ENCODE measurements around the gene GIGYF1. TPM values are rescaled to one million over a fixed set of nuclear protein-coding genes. Genes with fewer than 3 reads are reported as not detected.
"Not testable (repeated sequence)": the region's sequence is repeated elsewhere in the genome, so short reads cannot be mapped to it uniquely, and the experiment has no call there.

The GIGYF1 gene
- total RNA-seq, 1 donor from 2014 or later = 20.8 TPM

DNA sequence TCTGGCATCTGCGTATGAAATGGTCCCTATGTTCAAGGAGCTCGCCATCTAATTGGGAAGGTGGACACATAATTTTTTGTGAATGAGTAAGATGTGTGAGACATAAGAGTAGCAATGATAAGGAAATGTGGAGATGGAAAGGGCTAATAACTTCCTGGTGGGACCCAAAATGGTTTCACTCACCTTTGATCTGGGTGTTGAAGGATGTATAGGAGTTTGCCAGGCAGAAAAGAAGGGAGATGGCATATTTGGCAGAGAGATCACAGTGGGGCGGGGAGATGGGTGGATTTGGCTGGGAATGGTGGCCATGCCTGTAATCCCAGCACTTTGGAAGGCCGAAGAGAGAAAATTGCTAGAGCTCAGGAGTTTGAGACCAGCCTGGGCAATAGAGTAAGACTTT, 16.4 kb upstream of the GIGYF1 start:
- no peak for DNase-seq

DNA sequence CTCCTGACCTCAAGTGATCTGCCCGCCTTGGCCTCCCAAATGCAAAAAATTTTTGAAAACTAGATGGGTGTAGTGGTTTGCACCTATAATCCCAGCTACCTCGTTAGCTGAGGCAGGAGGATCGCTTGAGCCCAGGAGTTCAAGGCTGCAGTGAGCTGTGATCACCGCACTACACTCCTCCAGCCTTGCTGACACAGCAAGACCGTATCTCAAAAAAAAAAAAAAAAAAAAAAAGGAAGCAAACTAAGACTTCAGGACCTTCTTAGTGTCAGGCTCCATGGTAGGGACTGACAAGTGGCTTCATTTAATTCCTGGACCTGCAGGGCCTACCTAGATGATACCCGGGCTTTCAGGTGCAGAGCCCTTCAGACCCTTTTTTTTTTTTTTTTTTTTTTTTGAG, 14.3 kb upstream of the GIGYF1 start:
- DNase-seq = no peak

DNA sequence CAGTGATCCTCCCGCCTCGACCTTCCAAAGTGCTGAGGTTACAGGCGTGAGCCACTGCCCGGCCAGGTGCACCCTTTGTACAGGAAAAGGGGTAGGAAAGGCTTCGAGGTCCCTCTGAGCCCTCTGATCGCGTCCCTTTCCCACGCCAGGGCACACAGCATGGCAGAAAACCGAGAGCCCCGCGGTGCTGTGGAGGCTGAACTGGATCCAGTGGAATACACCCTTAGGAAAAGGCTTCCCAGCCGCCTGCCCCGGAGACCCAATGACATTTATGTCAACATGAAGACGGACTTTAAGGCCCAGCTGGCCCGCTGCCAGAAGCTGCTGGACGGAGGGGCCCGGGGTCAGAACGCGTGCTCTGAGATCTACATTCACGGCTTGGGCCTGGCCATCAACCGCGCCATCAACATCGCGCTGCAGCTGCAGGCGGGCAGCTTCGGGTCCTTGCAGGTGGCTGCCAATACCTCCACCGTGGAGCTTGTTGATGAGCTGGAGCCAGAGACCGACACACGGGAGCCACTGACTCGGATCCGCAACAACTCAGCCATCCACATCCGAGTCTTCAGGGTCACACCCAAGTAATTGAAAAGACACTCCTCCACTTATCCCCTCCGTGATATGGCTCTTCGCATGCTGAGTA, 12.7 kb upstream of the GIGYF1 start:
- peak; percentile 23 for DNase-seq

DNA sequence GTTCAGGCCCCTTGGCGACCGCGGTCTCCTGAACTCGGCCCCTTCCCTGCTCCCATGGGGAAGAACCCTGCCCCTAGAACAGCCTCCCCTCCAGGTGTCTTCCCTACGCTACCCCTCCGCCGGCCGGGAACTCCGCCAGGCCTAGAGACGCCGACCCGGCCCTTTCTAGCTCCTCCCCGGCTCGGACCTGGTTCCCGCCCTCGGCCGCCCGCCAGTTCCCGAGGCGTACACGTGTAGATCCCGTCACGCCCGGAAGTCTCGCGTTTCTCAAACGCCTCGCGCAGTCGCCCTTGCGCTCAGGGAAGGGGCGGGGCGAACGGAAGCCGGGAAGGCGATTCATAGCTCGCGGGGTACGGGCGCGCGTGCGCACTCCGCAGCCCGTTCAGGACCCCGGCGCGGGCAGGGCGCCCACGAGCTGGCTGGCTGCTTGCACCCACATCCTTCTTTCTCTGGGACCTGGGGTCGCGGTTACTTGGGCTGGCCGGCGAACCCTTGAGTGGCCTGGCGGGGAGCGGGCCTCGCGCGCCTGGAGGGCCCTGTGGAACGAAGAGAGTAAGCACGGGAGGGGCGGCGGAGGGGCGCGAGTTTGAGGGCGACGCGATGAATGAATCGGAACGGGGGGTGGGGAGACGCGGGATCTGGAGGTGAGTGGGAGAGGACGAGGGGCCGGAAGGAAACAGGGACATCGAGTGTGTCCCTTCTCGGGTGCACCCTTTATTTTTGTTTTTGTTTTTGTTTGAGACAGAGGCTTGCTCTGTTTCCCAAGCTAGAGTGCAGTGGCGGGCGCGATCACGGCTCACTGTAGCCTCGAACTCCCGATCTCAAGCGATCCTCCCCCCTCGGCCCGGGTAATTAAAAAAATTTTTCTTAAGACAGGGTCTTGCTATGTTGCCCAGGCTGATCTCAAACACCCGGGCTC, 12.0 kb upstream of the GIGYF1 start, which contains the start of gene POP7:
POP7 (plus strand) TSS at position 369 of the 919 bp plus-strand sequence. CDS start 710 bp downstream, outside the sequence.
- peak; percentile 99 for DNase-seq

DNA sequence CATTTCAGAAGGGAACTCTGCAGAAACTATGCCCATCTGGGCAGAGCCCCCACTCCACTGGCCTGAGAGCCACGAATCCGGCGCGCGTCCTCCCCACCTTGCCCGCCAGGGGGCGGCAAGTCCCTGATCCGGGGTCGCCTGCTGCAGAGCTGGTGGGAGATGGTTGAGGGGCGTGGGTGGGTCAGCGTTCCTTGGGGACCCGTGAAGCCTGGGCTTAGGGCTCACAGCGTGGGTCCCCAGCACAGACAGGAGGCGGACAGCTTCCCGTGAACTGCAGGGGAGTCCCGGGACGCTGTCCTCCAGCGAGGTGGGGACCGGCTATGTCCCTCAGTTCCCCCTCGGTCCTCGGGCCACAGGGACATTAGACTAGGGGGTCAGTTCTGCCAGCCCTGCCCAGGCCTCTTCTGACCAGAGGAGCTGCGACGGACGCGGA, 11.3 kb upstream of the GIGYF1 start:
- DNase-seq = peak; percentile 82

DNA sequence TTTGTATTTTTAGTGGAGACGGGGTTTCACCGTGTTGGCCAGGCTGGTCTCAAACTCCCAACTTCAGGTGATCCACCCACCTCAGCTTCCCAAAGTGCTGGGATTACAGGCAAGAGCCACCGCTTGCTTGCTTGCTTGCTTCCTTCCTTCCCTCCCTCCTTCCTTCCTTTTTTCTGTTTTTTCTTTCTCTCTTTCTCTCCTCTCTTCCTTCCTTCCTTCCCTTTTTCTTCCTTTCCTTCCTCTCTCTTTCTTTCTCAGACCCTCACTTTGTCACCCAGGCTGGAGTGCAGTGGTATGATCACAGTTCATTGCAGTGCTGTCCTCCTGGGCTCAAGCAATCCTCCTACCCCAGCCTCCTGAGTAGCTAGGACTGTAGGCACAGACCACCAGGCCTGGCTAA, 7.0 kb upstream of the GIGYF1 start:
- not testable (repeated sequence) for DNase-seq

DNA sequence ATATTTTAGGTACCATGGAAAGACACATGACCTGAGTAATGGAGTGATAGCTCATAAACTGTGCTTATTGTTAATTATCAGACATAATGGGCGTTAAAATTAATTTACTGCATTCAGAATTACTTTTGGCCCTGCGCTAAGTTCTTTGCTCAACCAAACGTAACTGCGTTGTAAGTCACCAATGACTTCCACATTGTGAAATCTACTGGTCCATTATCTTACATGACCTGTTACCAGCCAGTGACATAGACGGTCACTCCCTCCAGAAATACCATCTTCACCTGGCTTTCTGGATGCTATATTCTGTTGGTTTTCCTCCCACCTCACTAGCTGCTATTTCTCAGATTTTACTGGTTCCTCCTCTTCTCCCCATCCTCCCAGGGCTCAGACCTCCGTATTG, 5.0 kb upstream of the GIGYF1 start:
- no peak for DNase-seq

DNA sequence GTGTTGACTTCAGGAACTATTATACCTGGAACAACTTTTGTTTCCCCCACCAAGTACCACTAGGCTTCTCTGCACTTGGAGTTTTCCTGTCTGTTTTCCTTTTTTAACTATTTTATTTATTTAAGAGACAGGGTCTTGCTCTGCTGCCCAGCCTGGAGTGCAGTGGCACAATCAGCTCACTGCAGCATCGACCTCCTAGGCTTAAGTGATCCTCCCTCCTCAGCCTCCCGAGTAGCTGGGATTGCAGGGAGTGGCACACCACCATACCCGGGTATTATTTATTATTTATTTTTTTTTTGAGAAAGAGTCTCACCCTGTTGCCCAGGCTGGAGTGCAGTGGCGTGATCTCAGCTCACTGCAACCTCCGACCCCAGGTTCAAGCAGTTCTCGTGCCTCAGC, 2.1 kb upstream of the GIGYF1 start:
- DNase-seq = no peak

DNA sequence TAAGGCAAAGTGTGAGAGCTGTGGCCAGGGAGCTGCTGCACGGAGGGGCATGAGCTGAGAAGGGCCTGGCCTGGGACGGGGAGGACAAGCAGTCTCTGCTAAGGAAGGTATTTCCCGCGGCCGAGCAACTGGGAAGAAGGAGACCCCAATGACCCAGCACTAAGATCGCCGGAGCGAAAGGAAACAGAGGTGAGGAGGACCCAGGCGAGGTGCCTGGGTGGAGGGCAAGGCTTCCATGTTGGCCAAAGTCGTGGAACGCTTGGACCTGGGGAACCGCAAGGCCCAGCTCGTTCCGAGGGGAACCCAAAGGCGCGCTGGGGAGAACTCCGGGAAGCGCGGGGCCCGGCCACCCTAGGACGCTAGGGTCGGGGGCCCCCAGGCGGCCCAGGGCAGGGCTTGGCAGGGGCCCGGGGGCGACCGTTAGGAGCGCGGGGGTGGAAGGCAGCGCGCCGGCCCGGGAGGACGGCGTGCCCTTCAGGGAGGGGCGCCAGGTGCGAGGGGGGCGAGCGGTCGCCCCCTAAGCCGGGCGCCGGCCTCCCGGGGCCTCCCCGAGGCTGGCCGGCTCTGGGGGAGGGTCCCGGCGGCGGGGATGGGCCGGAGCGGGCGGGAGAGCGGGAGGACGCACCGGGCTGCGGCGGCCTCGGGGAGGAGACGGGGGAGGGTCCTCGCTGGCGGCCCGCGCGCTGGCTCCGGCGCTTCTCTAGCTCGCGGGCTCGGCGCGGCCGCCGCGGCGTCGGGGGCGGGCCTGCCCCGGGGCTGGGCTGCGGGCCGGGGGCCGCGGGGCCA, 545 bp downstream of the GIGYF1 start:
- peak; percentile 24 for DNase-seq

DNA sequence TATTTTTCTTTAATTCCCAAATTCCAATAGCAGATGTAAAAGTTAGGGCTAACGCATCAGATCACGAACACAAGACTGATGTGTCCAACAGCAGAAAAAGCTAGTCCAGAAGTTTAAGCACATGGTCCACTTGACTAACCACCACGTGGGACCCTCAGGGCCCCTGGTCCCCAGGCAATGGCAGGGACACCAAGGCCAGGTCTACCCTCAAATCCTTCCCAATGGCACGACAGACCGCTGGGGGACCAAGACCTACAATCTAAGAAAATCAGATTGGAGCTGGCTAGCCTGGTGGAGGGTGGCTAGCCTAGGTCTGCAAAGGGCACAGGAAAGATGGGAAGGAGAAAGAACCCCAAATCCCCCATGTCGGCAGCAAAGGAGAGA, 1.5 kb downstream of the GIGYF1 start:
- DNase-seq = no peak

DNA sequence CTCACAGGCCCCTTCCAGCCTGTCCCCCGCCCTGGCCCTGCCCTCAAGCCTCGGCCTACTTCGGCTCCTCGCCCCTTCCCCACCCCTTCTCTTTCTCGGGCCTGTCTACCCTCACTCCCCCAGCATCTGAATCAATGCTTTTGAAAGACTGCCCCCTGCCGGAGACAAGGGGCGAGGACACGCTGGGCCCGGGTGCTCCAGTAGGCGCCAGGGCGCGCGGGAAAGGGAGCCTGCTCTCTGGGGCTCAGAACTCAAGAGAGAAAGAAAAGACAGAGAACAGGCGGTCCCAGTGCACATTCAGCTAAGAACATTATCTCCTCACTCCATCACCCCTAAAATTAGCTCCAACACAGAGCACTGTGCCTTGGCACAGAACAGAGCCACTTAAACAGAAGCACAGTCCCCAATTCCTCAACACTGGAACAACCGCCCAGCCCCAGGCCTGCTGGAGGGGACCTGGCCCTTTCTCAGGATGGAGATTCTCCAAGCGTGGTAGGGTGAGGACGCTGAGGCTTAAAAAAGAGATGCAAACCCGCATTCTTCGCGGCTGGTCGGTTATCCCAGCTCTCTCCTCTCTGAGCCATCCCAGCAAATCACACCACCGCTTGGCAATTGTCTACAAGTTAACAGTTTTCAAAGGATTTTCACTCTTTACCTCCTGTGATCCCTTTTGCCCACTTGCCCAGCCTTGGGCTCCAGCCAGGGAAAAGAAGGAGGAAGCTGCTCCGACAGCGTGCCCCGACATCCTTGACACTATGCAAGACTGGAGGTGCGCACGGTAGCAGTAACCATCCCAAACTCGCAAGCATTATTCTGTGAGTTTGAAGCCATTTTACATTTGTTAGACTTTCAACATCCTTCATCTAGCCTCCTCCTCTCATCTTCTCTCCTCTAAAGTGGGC, 2.1 kb downstream of the GIGYF1 start:
- peak; percentile 85 for DNase-seq

DNA sequence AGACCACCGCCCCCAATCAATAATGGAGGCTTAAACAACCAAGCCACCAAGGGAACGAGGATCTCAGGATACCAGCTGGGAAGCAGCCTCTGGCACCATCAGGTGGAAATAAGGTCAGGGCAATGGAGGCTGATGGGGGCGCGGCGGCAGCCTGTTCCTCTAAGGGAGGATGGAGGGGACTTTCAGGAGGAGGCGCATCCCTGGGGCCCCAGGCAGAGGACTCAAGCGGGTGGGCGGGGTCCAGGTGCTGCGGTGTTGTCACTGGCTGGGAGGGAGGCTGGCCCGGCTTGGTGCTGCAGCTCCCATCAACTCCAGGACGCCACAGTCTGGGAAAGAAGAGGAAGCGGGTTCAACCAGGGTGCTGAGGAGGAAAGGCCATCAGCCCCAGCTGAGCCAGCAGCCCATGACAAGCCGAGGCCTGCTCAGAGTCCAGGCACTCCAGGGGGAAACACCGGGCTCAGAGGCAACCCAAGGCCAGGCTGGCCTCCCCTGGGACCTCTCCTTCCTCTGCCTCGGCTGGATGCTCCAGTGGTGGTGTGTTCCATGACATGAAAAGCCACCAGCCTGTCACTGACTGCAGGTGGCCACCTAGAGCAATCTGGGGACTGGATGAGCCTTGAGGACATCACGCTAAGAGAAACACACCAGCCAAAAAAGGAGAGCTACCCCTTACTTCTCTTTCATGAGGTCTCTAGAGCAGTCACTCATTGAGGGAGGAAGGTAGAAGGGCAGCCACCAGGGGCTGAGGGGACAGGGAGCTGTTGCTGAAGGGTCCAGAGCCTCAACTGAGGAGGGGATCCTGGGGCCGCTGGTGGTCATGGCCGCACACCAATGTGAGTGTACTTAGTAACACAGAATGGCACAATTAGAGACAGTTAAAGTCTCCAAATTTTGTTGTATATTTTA, 4.6 kb downstream of the GIGYF1 start:
- DNase-seq = no peak

DNA sequence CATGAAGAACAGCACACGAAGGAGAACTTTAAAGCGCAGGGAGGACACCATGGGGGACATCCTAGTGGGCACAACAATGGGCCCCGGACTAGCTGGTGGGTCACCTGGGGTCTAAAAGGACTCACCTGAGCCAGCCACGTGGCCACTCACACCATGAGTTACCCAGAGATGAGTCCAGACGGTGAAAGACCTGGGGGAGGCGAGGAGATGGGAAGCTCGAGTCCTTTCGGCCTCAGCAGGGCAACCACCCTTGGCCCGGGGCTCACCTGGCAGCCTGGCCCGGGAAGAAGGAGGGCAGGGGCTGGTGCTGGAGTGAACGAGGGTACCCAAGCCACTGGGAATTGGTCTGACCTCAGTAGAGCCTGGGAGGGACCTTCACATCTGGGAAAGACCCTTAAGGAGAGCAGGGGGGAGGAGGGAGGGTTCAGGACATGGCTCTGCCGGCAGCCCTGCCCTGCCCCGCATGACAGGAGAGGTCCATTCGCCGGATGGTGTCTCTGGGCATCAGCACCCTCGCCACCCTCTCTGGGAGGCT, 5.7 kb downstream of the GIGYF1 start:
- no peak for DNase-seq

DNA sequence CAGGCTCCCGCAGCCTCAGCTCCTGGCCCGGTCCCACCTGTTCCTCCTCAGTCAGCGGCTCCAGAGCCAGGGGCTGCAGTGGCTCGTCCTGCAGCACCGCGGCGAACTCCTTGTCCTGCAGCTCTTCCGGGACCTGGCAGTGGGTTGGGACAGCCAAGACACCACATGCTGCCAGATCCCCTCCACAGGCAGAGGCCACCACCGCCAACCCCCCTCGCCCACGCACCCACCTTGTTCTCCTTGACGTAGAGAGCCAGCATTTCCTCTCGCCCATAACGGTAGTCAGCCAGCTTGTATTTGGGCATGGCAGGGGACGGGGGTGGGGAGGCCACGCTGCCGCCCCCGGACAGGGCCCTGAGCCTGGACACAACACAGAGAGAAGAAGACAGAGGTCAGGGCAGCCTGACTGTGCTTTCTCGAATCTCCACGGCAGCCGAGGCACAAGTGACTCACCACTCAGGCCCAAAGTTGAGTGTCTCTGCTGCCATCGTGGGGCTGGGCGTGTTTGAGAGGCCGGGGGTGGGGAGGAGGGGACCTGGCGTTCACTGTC, 6.2 kb downstream of the GIGYF1 start:
- DNase-seq = no peak

DNA sequence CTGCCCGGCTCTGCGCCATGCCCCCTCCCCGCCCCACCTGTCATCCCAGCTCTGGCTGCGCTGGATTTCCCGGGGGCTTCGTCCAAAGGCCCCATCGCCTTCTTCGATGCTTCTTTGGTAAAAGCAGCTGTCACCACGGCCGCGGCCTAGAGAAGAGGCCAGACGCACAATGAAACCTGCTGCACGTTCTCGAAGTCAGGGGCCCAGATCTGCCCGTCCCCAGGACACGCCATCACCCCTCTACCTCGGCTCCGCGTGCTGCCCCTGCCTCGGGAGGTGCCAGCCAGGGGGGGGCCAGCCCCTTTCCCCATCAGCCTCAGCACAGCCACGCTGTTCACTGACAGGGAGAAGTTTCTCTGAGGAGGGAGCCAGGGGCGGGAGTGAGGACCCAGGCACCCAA, 6.8 kb downstream of the GIGYF1 start:
- DNase-seq = no peak

DNA sequence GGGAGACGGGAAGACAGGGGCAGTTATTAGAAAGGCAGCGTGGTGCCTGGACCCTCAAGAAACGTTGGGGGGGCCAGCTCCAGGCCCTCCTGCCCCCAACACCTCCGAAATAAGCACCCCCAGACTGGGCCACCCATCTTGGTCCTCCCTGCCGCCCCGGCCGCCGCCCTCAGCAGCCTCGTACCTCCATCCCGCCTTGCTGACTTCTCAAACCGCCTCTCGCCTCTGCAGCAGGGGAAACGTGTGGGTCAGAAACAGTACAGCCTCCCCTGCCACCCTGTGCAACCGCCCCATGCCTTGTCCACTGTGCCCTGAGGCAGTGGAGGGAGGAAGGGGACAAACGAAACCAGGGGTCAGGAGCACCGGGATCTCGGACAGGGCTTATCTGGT, 7.2 kb downstream of the GIGYF1 start:
- no peak for DNase-seq

DNA sequence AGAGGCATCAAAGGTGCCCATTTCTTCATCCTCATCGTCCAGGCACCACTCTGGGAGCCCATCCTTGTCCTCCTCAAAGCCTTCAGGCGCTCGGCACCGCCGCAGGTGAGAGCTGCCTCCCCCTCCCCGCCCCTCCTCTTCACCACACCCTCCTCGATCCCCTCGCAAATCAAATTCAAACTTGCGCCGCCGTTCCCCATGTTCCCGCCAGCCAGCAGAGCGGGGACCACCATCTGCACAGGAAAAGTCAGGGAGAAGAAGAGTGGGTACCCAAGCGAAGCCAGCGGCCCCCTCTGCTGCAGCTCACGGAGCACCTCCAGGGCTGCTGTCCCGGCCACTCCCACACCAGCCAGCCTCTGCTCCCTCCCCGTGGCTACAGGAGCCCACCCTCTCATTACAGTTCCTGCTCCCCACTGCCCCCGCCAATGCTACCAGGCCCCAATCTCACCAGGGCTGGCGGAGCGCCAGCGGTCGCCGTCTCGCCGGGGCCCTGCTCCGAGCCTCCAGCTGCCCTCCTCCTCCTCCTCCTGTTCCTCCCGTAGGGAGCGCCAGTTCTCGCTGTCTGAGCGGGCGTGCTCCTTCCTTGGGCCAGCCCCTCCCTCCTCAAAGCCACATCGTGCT, 7.7 kb downstream of the GIGYF1 start:
- no peak for DNase-seq

DNA sequence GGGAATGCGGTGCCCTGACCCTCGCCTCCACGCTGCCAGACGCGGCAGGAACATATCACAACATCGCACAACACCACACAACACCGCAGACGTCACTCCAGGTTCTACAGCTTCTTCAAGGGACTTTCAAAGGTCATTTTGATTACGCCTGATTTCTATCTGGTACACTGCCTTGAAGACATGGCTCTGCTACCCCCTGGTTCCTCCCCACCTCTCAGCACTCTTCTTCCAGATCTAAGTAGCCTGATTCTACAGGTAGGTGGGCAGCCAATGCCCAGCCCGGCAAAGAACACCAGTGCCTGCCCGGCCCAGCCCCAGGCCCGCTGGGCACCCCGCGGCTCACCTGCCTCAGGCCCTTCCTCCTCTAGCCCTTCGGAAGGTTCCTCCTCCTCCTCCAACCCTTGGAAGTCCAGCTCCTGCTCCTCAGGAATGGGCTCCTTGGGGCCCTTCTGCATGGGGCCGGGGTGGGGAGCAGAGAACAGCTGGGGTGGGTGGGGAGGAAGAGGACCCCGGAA, 8.4 kb downstream of the GIGYF1 start:
- DNase-seq = no peak

DNA sequence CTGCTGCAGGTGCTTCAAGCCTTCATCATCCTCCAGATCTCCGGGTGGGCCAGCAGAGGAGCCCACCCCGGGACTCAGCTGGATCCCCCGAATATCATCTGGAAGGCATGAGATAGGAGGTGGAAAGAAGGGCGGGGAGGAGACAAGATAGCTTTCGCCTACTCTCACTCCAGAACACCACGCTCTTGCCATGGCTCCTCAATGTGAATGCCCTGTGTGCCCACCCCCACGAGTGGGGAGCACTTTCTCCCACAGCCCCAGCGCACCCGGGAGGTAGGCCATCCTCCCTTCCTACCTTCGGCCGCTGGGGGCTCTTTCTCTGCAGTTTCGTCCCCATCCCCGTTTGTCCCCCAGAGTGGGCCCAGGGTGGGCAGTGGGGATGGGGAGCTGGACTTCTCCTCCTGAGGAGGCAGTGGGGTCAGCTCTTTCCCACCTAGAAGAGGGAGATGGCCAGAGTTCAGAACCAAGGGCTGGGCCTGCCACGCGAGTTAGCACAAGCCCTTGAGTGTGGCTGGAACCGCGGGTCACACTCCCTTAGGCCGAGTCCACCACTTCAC, 8.9 kb downstream of the GIGYF1 start:
- DNase-seq = no peak
